Measurements from ENCODE around the gene MICAL3.
"Not testable (repeated sequence)": the region's sequence is repeated elsewhere in the genome, so short reads cannot be mapped to it uniquely, and the experiment has no call there.

The MICAL3 gene

GRCh38 chr22:18001040-18001893, 23.1 kb downstream of the MICAL3 start:
- peak overlapping the region; percentile 71 for H3K4me3 ChIP-seq (ENCODE audit: low read length)
- TF ChIP-seq CTCF (conservative IDR thresholded peaks at IDR 0.05; ENCODE audit: low read depth, low read length) = peak; percentile 32
- DNase-seq (ENCODE audit: low read depth) = peak; percentile 96

GRCh38 chr22:18000441-18001039, 23.8 kb downstream of the MICAL3 start:
- DNase-seq (ENCODE audit: low read depth) = no peak
- H3K4me3 ChIP-seq (ENCODE audit: low read length) = peak overlapping the region; percentile 71
- no peak for TF ChIP-seq CTCF (conservative IDR thresholded peaks at IDR 0.05; ENCODE audit: low read depth, low read length)

- H3K4me3 ChIP-seq (ENCODE audit: low read length) = peak overlapping the region; percentile 71
- TF ChIP-seq CTCF (conservative IDR thresholded peaks at IDR 0.05; ENCODE audit: low read depth, low read length) = no peak
- DNase-seq (ENCODE audit: low read depth) = no peak
These were observed 24.5 kb downstream of the MICAL3 start for GRCh38 chr22:17999851-18000250.

- DNase-seq (ENCODE audit: low read depth) = no peak
- H3K4me3 ChIP-seq (ENCODE audit: low read length) = no peak overlapping the region
- TF ChIP-seq CTCF (conservative IDR thresholded peaks at IDR 0.05; ENCODE audit: low read depth, low read length) = no peak
These were observed 25.4 kb downstream of the MICAL3 start for GRCh38 chr22:17998913-17999312.

- no peak for TF ChIP-seq CTCF (conservative IDR thresholded peaks at IDR 0.05; ENCODE audit: low read depth, low read length)
- no peak overlapping the region for H3K4me3 ChIP-seq (ENCODE audit: low read length)
- DNase-seq (ENCODE audit: low read depth) = peak; percentile 38
These were observed 26.9 kb downstream of the MICAL3 start for GRCh38 chr22:17997456-17997855.

GRCh38 chr22:17995256-17995655, 29.1 kb downstream of the MICAL3 start:
- not testable (repeated sequence) for DNase-seq (ENCODE audit: low read depth); H3K4me3 ChIP-seq (ENCODE audit: low read length)

- TF ChIP-seq CTCF (conservative IDR thresholded peaks at IDR 0.05; ENCODE audit: low read depth, low read length) = no peak
- DNase-seq (ENCODE audit: low read depth) = no peak
- H3K4me3 ChIP-seq (ENCODE audit: low read length) = no peak overlapping the region
These were observed 29.8 kb downstream of the MICAL3 start for GRCh38 chr22:17994424-17995108.

- DNase-seq (ENCODE audit: low read depth); H3K4me3 ChIP-seq (ENCODE audit: low read length): not testable (repeated sequence)
These were observed 31.4 kb downstream of the MICAL3 start for GRCh38 chr22:17992976-17993375.

- not testable (repeated sequence) for DNase-seq (ENCODE audit: low read depth); H3K4me3 ChIP-seq (ENCODE audit: low read length)
These were observed 32.4 kb downstream of the MICAL3 start for GRCh38 chr22:17991992-17992391.

All from retinal pigment epithelial cell (primary cell).